Umbilical cord (tissue), 2 donors: ENCODE results near the gene SMPDL3A. TPM values are rescaled to one million over a fixed set of nuclear protein-coding genes. Genes with fewer than 3 reads are reported as not detected.
A peak's percentile ranks its signal among the peaks of the same experiment; 100 is the strongest.

Experiments
- DNase-seq: peaks from one replicate; pipeline ENCODE4 v3.0.0-alpha.2; 2015; ENCODE audit warnings: low spot score
- total RNA-seq: library from RNA; depleted of rRNA; stranded (reverse); fragments of >200 nt; gene quantifications from one replicate; pipeline ENCODE4 v1.2.3, GENCODE V29; 2014; ENCODE audit warnings: low replicate concordance; ENCODE audit not compliant: insufficient read depth

Gene SMPDL3A
- total RNA-seq, 1 donor from 2014 or later = 31.8 TPM

- DNase-seq = no peak
These were observed 13.1 kb upstream of the SMPDL3A start for GRCh38 chr6:122775975-122776374.

GRCh38 chr6:122778302-122778701 lies 10.8 kb upstream of the SMPDL3A start:
- no peak for DNase-seq

GRCh38 chr6:122778985-122779661 lies 9.9 kb upstream of the SMPDL3A start:
- DNase-seq = peak; percentile 50

- no peak for DNase-seq
These were observed 9.4 kb upstream of the SMPDL3A start, which contains the start of gene FABP7 for GRCh38 chr6:122779667-122780066. TSS of gene FABP7 (plus strand) at chr6:122779716. CDS start at chr6:122779795, 79 bp downstream.

GRCh38 chr6:122780114-122780513 lies 8.9 kb upstream of the SMPDL3A start:
- DNase-seq = no peak

- no peak for DNase-seq
These were observed 7.3 kb upstream of the SMPDL3A start for GRCh38 chr6:122781716-122782115.

GRCh38 chr6:122783401-122783800 lies 5.7 kb upstream of the SMPDL3A start:
- no peak for DNase-seq

GRCh38 chr6:122785891-122786290 lies 3.2 kb upstream of the SMPDL3A start:
- DNase-seq = no peak

- DNase-seq = peak; percentile 70
These were observed 1.3 kb upstream of the SMPDL3A start for GRCh38 chr6:122787721-122788120.

GRCh38 chr6:122788208-122788607 lies 850 bp upstream of the SMPDL3A start:
- DNase-seq = no peak

- DNase-seq = no peak
These were observed 336 bp upstream of the SMPDL3A start for GRCh38 chr6:122788663-122789181.

- peak; percentile 46 for DNase-seq
These were observed 967 bp downstream of the SMPDL3A start for GRCh38 chr6:122790028-122790422.

GRCh38 chr6:122790423-122791309 lies 1.6 kb downstream of the SMPDL3A start:
- DNase-seq = peak; percentile 69

GRCh38 chr6:122791310-122791679 lies 2.2 kb downstream of the SMPDL3A start:
- DNase-seq = peak; percentile 49

GRCh38 chr6:122792766-122793165 lies 3.7 kb downstream of the SMPDL3A start:
- peak; percentile 79 for DNase-seq

- DNase-seq = no peak
These were observed 8.5 kb downstream of the SMPDL3A start for GRCh38 chr6:122797537-122797936.

GRCh38 chr6:122798099-122798641 lies 9.1 kb downstream of the SMPDL3A start:
- peak; percentile 65 for DNase-seq

- no peak for DNase-seq
These were observed 10.2 kb downstream of the SMPDL3A start for GRCh38 chr6:122799140-122799745.

- DNase-seq = peak; percentile 87
These were observed 11.0 kb downstream of the SMPDL3A start for GRCh38 chr6:122799916-122800686.

GRCh38 chr6:122800906-122801305 lies 11.8 kb downstream of the SMPDL3A start:
- no peak for DNase-seq

- DNase-seq = no peak
These were observed 12.3 kb downstream of the SMPDL3A start for GRCh38 chr6:122801397-122801796.
